Activated naive CD8-positive, alpha-beta T cell treated with anti-CD3 and anti-CD28 coated beads for 36 hours (primary cell): ENCODE results near the gene SLC10A2. TPM values are rescaled to one million over a fixed set of nuclear protein-coding genes. Genes with fewer than 3 reads are reported as not detected.
"Not testable (repeated sequence)": the region's sequence is repeated elsewhere in the genome, so short reads cannot be mapped to it uniquely, and the experiment has no call there.

Source experiments
- DNase-seq: peaks from one replicate; pipeline ENCODE4 v3.0.0; 2021
- H3K27ac Mint-ChIP-seq: one replicate; pipeline ENCODE4 v1.8.0; 2022; ENCODE audit warnings: mild to moderate bottlenecking, moderate library complexity, mixed read lengths
- H3K27me3 Mint-ChIP-seq: one replicate; pipeline ENCODE4 v1.8.0; 2022; ENCODE audit warnings: mild to moderate bottlenecking, mixed read lengths
- H3K36me3 Mint-ChIP-seq: one replicate; pipeline ENCODE4 v1.8.0; 2021; ENCODE audit warnings: mild to moderate bottlenecking, mixed read lengths
- H3K4me1 Mint-ChIP-seq: one replicate; pipeline ENCODE4 v1.8.0; 2021; ENCODE audit warnings: mixed read lengths
- H3K4me3 Mint-ChIP-seq: one replicate; pipeline ENCODE4 v1.8.0; 2022; ENCODE audit warnings: mild to moderate bottlenecking, moderate library complexity, mixed read lengths
- H3K9me3 Mint-ChIP-seq: one replicate; pipeline ENCODE4 v1.8.0; 2022; ENCODE audit warnings: mixed read lengths
- total RNA-seq, 2 experiments: library from RNA; stranded (reverse); gene quantifications; one replicate each; pipeline ENCODE4 v1.2.3, GENCODE V29; 2021

Gene SLC10A2
- not detected for total RNA-seq

GRCh38 chr13:103066079-103066780, at the start of gene SLC10A2:
SLC10A2 (minus strand) TSS chr13:103066417; CDS start chr13:103066249, 168 bp downstream.
- Mint-ChIP-seq H3K27me3 (no peaks in the 10 kb centered on the region), H3K4me1 (no peaks in the 10 kb centered on the region), H3K9me3 (no peaks in the 10 kb centered on the region), H3K36me3 (no peaks in the 10 kb centered on the region), H3K4me3 (no peak within 1 kb of the TSS), H3K27ac (no peak within 1 kb of the TSS)
- no peak for DNase-seq

- H3K9me3 Mint-ChIP-seq: no peaks in the 10 kb centered on the region
- H3K36me3 Mint-ChIP-seq: no peaks in the 10 kb centered on the region
- H3K27ac Mint-ChIP-seq: no peak overlapping the region
- no peak overlapping the region for H3K4me3 Mint-ChIP-seq
- H3K4me1 Mint-ChIP-seq: no peaks in the 10 kb centered on the region
- no peaks in the 10 kb centered on the region for H3K27me3 Mint-ChIP-seq
- DNase-seq: no peak
Observed at GRCh38 chr13:103107580-103107979, 41.4 kb upstream of the SLC10A2 start.

- Mint-ChIP-seq H3K4me3 (no peak overlapping the region), H3K4me1 (no peaks in the 10 kb centered on the region), H3K36me3 (no peaks in the 10 kb centered on the region), H3K27ac (no peak overlapping the region), H3K9me3 (no peaks in the 10 kb centered on the region), H3K27me3 (peaks cover 4% of the 10 kb centered on the region)
- no peak for DNase-seq
Observed at GRCh38 chr13:103104340-103104739, 38.1 kb upstream of the SLC10A2 start.

DNA sequence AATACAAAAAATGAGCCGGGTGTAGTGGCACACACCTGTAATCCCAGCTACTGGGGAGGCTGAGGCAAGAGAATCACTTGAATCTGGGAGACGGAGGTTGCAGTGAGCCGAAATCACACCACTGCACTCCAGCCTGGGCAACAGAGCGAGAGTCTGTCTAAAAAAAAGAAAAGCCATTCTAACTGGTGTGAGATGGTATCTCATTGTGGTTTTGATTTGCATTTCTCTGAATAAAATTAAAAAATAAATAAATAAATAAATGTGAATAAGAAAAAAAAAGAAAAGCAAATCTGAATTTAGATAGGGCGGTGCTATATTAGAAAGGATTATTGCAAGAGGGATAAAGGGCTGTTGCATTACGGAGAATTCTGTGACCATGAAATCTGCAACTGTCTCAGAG, 37.2 kb upstream of the SLC10A2 start:
- not testable (repeated sequence) for H3K9me3 Mint-ChIP-seq, H3K4me3 Mint-ChIP-seq, H3K27ac Mint-ChIP-seq, H3K36me3 Mint-ChIP-seq, H3K27me3 Mint-ChIP-seq, DNase-seq, H3K4me1 Mint-ChIP-seq

DNA sequence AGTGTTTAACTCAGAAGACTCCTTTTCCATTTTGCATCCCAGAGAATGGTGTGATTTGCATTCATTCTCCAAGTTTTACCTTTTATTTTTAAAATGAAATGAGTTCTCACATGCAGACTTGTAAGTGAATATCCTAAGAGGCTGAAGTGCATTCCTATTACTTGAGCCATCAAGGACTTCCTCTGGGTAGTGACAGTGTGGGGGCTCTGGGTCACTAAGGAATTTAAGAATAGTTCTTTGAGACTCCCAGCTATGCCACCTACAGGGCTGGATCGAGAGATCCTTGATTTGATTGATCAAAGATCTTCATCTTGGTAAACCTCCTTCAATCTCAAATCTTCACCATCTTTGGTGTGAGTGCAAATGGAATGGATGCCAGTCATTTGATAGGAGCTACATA, 36.3 kb upstream of the SLC10A2 start:
- no peak for DNase-seq
- Mint-ChIP-seq H3K9me3 (no peaks in the 10 kb centered on the region), H3K27me3 (peaks cover 4% of the 10 kb centered on the region), H3K36me3 (no peaks in the 10 kb centered on the region), H3K4me1 (no peaks in the 10 kb centered on the region), H3K27ac (no peak overlapping the region), H3K4me3 (no peak overlapping the region)

- H3K4me3 Mint-ChIP-seq: no peak overlapping the region
- DNase-seq: no peak
- peaks cover 4% of the 10 kb centered on the region for H3K27me3 Mint-ChIP-seq
- no peaks in the 10 kb centered on the region for H3K4me1 Mint-ChIP-seq
- H3K9me3 Mint-ChIP-seq: no peaks in the 10 kb centered on the region
- H3K27ac Mint-ChIP-seq: no peak overlapping the region
- H3K36me3 Mint-ChIP-seq: no peaks in the 10 kb centered on the region
Observed at GRCh38 chr13:103101901-103102300, 35.7 kb upstream of the SLC10A2 start.

GRCh38 chr13:103101500-103101899, 35.3 kb upstream of the SLC10A2 start:
- Mint-ChIP-seq H3K27me3 (peaks cover 4% of the 10 kb centered on the region), H3K4me3 (no peak overlapping the region), H3K9me3 (no peaks in the 10 kb centered on the region), H3K36me3 (no peaks in the 10 kb centered on the region), H3K27ac (no peak overlapping the region), H3K4me1 (no peaks in the 10 kb centered on the region)
- DNase-seq: no peak

- Mint-ChIP-seq H3K4me3 (no peak overlapping the region), H3K4me1 (no peaks in the 10 kb centered on the region), H3K36me3 (no peaks in the 10 kb centered on the region), H3K9me3 (no peaks in the 10 kb centered on the region), H3K27me3 (peaks cover 4% of the 10 kb centered on the region), H3K27ac (no peak overlapping the region)
- DNase-seq: no peak
Observed at GRCh38 chr13:103100830-103101229, 34.6 kb upstream of the SLC10A2 start.

- H3K9me3 Mint-ChIP-seq: no peaks in the 10 kb centered on the region
- H3K27ac Mint-ChIP-seq: no peak overlapping the region
Observed at GRCh38 chr13:103099722-103100293, 33.6 kb upstream of the SLC10A2 start.

DNA sequence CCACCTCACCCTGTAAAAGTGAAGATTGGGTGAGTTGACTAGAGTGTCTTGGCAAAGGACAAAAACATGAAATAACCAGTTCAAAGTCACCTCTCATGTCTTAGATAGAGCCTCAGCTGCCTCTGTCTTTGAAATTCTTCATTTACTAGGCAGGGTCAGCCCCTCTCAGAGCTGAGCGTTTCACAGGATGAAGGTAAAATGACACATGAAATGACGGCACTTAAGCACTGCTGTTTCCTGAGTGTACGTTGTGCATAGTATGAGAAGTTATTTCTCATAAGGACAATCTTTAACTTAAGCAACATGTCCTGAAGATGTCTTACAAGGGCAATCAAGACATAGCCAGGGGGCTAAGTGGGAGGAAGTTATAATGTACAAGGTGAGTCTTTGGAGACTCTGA, 32.3 kb upstream of the SLC10A2 start:
- Mint-ChIP-seq H3K4me1 (no peaks in the 10 kb centered on the region), H3K9me3 (peaks cover 9% of the 10 kb centered on the region), H3K27ac (no peak overlapping the region), H3K36me3 (no peaks in the 10 kb centered on the region), H3K4me3 (no peak overlapping the region), H3K27me3 (peaks cover 4% of the 10 kb centered on the region)
- DNase-seq: no peak

More at GRCh38 chr13:103099722-103100293, 33.6 kb upstream of the SLC10A2 start:
- no peak overlapping the region for H3K4me3 Mint-ChIP-seq
- peaks cover 4% of the 10 kb centered on the region for H3K27me3 Mint-ChIP-seq
- no peaks in the 10 kb centered on the region for H3K4me1 Mint-ChIP-seq
- H3K36me3 Mint-ChIP-seq: no peaks in the 10 kb centered on the region
- no peak for DNase-seq

- Mint-ChIP-seq H3K27me3 (peaks cover 4% of the 10 kb centered on the region), H3K27ac (no peak overlapping the region), H3K4me1 (no peaks in the 10 kb centered on the region)
Observed at GRCh38 chr13:103097366-103097928, 31.2 kb upstream of the SLC10A2 start.

DNA sequence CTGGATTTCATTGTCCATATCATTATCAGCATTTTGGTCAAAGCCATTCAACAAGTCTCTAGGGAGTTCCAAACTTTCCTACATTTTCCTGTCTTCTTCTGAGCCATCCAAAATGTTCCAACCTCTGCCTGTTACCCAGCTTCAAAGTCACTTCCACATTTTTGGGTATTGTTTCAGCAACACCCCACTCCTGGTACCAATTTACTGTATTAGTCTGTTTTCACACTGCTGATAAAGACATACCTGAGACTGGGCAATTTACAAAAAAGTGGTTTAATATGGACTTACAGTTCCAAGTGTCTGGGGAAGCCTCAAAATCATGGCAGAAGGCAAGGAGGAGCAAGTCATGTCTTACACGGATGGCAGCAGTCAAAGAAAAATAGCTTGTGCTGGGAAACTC, 27.4 kb upstream of the SLC10A2 start:
- DNase-seq, H3K4me3 Mint-ChIP-seq, H3K4me1 Mint-ChIP-seq, H3K36me3 Mint-ChIP-seq, H3K27me3 Mint-ChIP-seq, H3K27ac Mint-ChIP-seq: not testable (repeated sequence)
- peaks cover 18% of the 10 kb centered on the region for H3K9me3 Mint-ChIP-seq

More at GRCh38 chr13:103097366-103097928, 31.2 kb upstream of the SLC10A2 start:
- Mint-ChIP-seq H3K9me3 (peaks cover 13% of the 10 kb centered on the region), H3K36me3 (no peaks in the 10 kb centered on the region), H3K4me3 (no peak overlapping the region)
- DNase-seq: no peak

DNA sequence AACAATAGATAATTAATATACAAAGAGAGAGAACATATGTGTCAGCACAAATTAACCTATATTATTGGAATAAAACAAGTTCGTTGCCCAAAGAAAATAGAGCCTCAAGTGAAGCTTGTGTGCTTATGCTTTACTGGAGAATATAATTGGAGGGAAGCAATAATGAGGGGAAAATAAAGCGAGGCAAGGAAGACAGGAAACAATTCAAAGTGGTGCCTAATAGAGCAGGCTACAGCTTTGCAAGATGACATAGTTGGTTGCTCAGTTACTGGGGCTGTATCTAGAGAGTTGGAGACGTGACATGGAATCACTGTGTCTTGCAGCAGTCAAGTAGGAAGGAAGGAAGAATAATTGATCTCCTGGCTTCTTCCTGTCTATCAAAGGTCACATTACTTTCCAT, 21.1 kb upstream of the SLC10A2 start:
- H3K27ac Mint-ChIP-seq: no peak overlapping the region
- H3K9me3 Mint-ChIP-seq: peaks cover 5% of the 10 kb centered on the region
- no peaks in the 10 kb centered on the region for H3K27me3 Mint-ChIP-seq
- H3K4me3 Mint-ChIP-seq: no peak overlapping the region
- no peak for DNase-seq
- H3K36me3 Mint-ChIP-seq: no peaks in the 10 kb centered on the region
- H3K4me1 Mint-ChIP-seq: no peaks in the 10 kb centered on the region

DNA sequence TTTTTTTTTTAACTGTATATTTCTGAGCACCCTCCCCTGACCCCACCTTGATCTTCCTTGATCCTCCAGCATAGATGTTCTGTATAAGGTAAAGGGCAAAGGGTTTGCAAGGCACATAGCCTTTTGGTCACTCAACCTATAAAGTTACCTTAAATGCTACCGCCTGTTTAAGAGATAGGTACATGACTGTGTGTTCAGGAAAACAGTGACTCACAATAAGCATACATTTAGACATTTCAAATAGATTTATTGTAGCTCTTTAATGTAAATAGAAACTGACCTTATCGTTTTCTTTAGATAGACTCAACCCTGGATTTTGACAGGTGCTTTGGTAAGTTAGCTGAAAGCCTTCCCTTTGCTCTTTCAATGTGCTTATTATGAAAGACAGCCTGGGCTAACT, 15.2 kb upstream of the SLC10A2 start:
- DNase-seq: no peak
- Mint-ChIP-seq H3K27me3 (peaks cover 10% of the 10 kb centered on the region), H3K9me3 (peaks cover 2% of the 10 kb centered on the region), H3K27ac (no peak overlapping the region), H3K4me3 (no peak overlapping the region), H3K36me3 (no peaks in the 10 kb centered on the region), H3K4me1 (no peaks in the 10 kb centered on the region)

- Mint-ChIP-seq H3K4me3 (no peak overlapping the region), H3K9me3 (peaks cover 2% of the 10 kb centered on the region), H3K4me1 (no peaks in the 10 kb centered on the region), H3K27me3 (peaks cover 10% of the 10 kb centered on the region), H3K27ac (no peak overlapping the region), H3K36me3 (no peaks in the 10 kb centered on the region)
- DNase-seq: no peak
Observed at GRCh38 chr13:103078158-103078557, 11.9 kb upstream of the SLC10A2 start.

DNA sequence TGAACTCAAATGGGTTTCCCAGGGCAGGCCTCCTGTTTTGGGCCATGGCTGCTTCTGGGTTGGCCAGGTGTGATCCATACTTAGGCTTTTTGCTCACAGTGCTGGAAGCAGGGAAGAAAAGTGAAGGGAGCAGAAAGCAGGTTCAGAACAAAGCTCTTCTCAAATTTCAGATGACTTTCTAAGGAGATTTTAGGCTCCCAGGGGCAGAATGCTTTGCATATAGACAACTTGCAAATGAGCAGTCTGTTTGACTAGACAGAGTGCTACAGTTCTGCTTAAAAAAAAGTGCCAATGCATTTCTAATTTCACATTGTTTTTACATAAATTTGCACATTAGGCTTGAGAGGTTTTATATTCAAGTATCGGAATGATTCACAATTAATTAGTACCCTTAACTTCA, 2.6 kb upstream of the SLC10A2 start:
- Mint-ChIP-seq H3K4me3 (no peak overlapping the region), H3K4me1 (no peaks in the 10 kb centered on the region), H3K27me3 (no peaks in the 10 kb centered on the region), H3K9me3 (peaks cover 2% of the 10 kb centered on the region), H3K27ac (no peak overlapping the region), H3K36me3 (no peaks in the 10 kb centered on the region)
- no peak for DNase-seq
